GM19438 (cell line): Measurements from ENCODE around the gene RAB11FIP5.

Experiments used
- ATAC-seq: cut with Tn5 transposase; IDR thresholded peaks from one replicate; pipeline ENCODE4 v1.9.1; 2021; ENCODE audit warnings: low read depth; ENCODE audit not compliant: unreplicated experiment

The RAB11FIP5 gene

GRCh38 chr2:73035899-73036711 lies 76.6 kb downstream of the RAB11FIP5 start:
- no peak for ATAC-seq

GRCh38 chr2:73034661-73035375 lies 77.9 kb downstream of the RAB11FIP5 start:
- ATAC-seq, result no peak

- ATAC-seq, result no peak
Measured at GRCh38 chr2:73033766-73034381, 78.9 kb downstream of the RAB11FIP5 start.

GRCh38 chr2:73033142-73033765 lies 79.5 kb downstream of the RAB11FIP5 start:
- no peak for ATAC-seq

GRCh38 chr2:73032702-73033097 lies 80.0 kb downstream of the RAB11FIP5 start:
- ATAC-seq, result no peak

GRCh38 chr2:73031725-73032701 lies 80.7 kb downstream of the RAB11FIP5 start:
- no peak for ATAC-seq

- ATAC-seq, result no peak
Measured at GRCh38 chr2:73031095-73031678, 81.6 kb downstream of the RAB11FIP5 start.

GRCh38 chr2:73028841-73029240 lies 83.9 kb downstream of the RAB11FIP5 start:
- no peak for ATAC-seq

GRCh38 chr2:73027340-73027739 lies 85.4 kb downstream of the RAB11FIP5 start:
- no peak for ATAC-seq

GRCh38 chr2:73023497-73023896 lies 89.3 kb downstream of the RAB11FIP5 start:
- ATAC-seq, result no peak
